Tibial artery (tissue), 4 donors: ENCODE measurements around the gene ROBO1.

Source experiments
- DNase-seq, 2 donors: peaks; one replicate each; pipeline ENCODE4 v3.0.0-alpha.2; 2019
- H3K27ac ChIP-seq, 2 donors: fragments of 200-600 bp; sonication (generic) in 1 of 2; 1 replicate in 1 of 2; 2 replicates in 1 of 2; pipeline ENCODE4 v1.5.1; 2018 to 2019; ENCODE audit warnings: mild to moderate bottlenecking in 1 of 2
- H3K27me3 ChIP-seq, 2 donors: fragments of 200-600 bp; sonication (generic) in 1 of 2; one replicate each; pipeline versions ENCODE4 v1.5.1 to v1.6.0; 2016 to 2019
- H3K36me3 ChIP-seq, 3 donors: fragments of 200-600 bp; sonication (generic) in 2 of 3; one replicate each; pipeline ENCODE4 v1.5.1; 2016 to 2019; ENCODE audit warnings: mild to moderate bottlenecking in 2 of 3
- H3K4me1 ChIP-seq, 4 donors: fragments of 200-600 bp; sonication (generic) in 2 of 4; 1 replicate in 3 of 4; 2 replicates in 1 of 4; pipeline ENCODE4 v1.5.1; 2016 to 2019
- H3K4me3 ChIP-seq, 2 donors: fragments of 200-600 bp; sonication (generic) in 1 of 2; 1 replicate in 1 of 2; 2 replicates in 1 of 2; pipeline ENCODE4 v1.5.1; 2018 to 2019; ENCODE audit warnings: mild to moderate bottlenecking in 2 of 2
- H3K9me3 ChIP-seq, 3 donors: fragments of 200-600 bp; sonication (generic) in 1 of 3; one replicate each; pipeline ENCODE4 v1.5.1; 2016 to 2019
- CTCF ChIP-seq, 2 experiments: fragments of 200-600 bp in 1 of 2; fragments of 450-650 bp in 1 of 2; IDR thresholded peaks; one replicate each; pipeline ENCODE4 v1.5.1; 2017 to 2019; ENCODE audit warnings: antibody characterized with exemption in 2 of 2, mild to moderate bottlenecking in 1 of 2, moderate library complexity in 1 of 2
- intact Hi-C: fragments of 100-400 bp; cut with DNase I; formaldehyde crosslinking; loops from one replicate; pipeline ENCODE4 v1.15.0; 2023; ENCODE audit warnings: low total_unique reads

Gene ROBO1

GRCh38 chr3:79139395-79140068, 628.3 kb downstream of the ROBO1 start:
- Histone ChIP-seq H3K4me1 (no peaks in the 10 kb centered on the region), H3K27ac (no peak overlapping the region), H3K9me3 (no peaks in the 10 kb centered on the region), H3K36me3 (no peaks in the 10 kb centered on the region), H3K27me3 (no peaks in the 10 kb centered on the region), H3K4me3 (no peak overlapping the region)
- DNase-seq = no peak
- no peak for TF ChIP-seq CTCF (IDR thresholded peaks at IDR 0.05)
- intact Hi-C loops = no loop called here

GRCh38 chr3:79125313-79125984, 642.3 kb downstream of the ROBO1 start:
- Histone ChIP-seq H3K27me3 (no peaks in the 10 kb centered on the region), H3K36me3 (no peaks in the 10 kb centered on the region), H3K27ac (no peak overlapping the region), H3K4me3 (no peak overlapping the region), H3K9me3 (no peaks in the 10 kb centered on the region), H3K4me1 (no peaks in the 10 kb centered on the region)
- no peak for TF ChIP-seq CTCF (IDR thresholded peaks at IDR 0.05)
- no peak for DNase-seq
- intact Hi-C loops = no loop called here

- Histone ChIP-seq H3K27ac (no peak overlapping the region), H3K27me3 (no peaks in the 10 kb centered on the region), H3K4me1 (no peaks in the 10 kb centered on the region), H3K36me3 (no peaks in the 10 kb centered on the region), H3K4me3 (no peak overlapping the region), H3K9me3 (no peaks in the 10 kb centered on the region)
- TF ChIP-seq CTCF (IDR thresholded peaks at IDR 0.05) = no peak
- no peak for DNase-seq
- intact Hi-C loops = no loop called here
Measured at GRCh38 chr3:79115458-79115857, 652.3 kb downstream of the ROBO1 start.

- Histone ChIP-seq H3K27ac (no peak overlapping the region), H3K4me1 (no peaks in the 10 kb centered on the region), H3K4me3 (no peak overlapping the region), H3K9me3 (no peaks in the 10 kb centered on the region), H3K27me3 (no peaks in the 10 kb centered on the region), H3K36me3 (no peaks in the 10 kb centered on the region)
- intact Hi-C loops = no loop called here
- no peak for TF ChIP-seq CTCF (IDR thresholded peaks at IDR 0.05)
- no peak for DNase-seq
Measured at GRCh38 chr3:79113876-79114275, 653.9 kb downstream of the ROBO1 start.

- H3K4me1 ChIP-seq = no peaks in the 10 kb centered on the region
- H3K27ac ChIP-seq = no peak overlapping the region
- TF ChIP-seq CTCF (IDR thresholded peaks at IDR 0.05) = no peak
- H3K4me3 ChIP-seq = no peak overlapping the region
- H3K27me3 ChIP-seq = no peaks in the 10 kb centered on the region
- no peak for DNase-seq
- no peaks in the 10 kb centered on the region for H3K36me3 ChIP-seq
- intact Hi-C loops = no loop called here
- H3K9me3 ChIP-seq = no peaks in the 10 kb centered on the region
Measured at GRCh38 chr3:79111375-79112052, 656.3 kb downstream of the ROBO1 start.
